HL-60 (cell line): ENCODE measurements around the gene SVIL.

ENCODE experiments used
- DNase-seq, 2 experiments: peaks; one replicate each; pipeline ENCODE4 v3.0.0-alpha.2; 2010 to 2020; ENCODE audit warnings: low read depth in 1 of 2, low spot score in 1 of 2
- H3K27ac ChIP-seq: fragments of 250-450 bp; sonication (Bioruptor Pico); replicated peaks from 2 replicates; pipeline ENCODE4 v1.5.1; 2020; ENCODE audit warnings: mild to moderate bottlenecking, moderate library complexity
- H3K27me3 ChIP-seq: fragments of 250-450 bp; sonication (Bioruptor Pico); 2 replicates; pipeline ENCODE4 v1.5.1; 2021; ENCODE audit warnings: mild to moderate bottlenecking, moderate library complexity; ENCODE audit not compliant: insufficient read depth, poor library complexity, severe bottlenecking
- H3K4me3 ChIP-seq: replicated peaks from 2 replicates; pipeline ENCODE4 v1.5.1; 2011; ENCODE audit warnings: mild to moderate bottlenecking, control low read depth, low read length; ENCODE audit not compliant: insufficient read depth
- GABPA ChIP-seq: IDR thresholded peaks from 2 replicates; pipeline ENCODE4 v1.6.1; 2012; ENCODE audit warnings: low read depth
- POLR2AphosphoS5 ChIP-seq: IDR thresholded peaks from 2 replicates; pipeline ENCODE4 v1.6.1; 2012; ENCODE audit warnings: low read depth
- SPI1 ChIP-seq: IDR thresholded peaks from 2 replicates; pipeline ENCODE4 v1.6.1; 2012; ENCODE audit warnings: low read depth, mild to moderate bottlenecking, borderline replicate concordance
- TF ChIP-seq, protein P1 (sequence below): IDR thresholded peaks from 2 replicates; pipeline ENCODE4 v1.6.1; 2012; ENCODE audit warnings: low read depth; ENCODE audit not compliant: insufficient replicate concordance
- TF ChIP-seq, protein P2 (sequence below): IDR thresholded peaks from one replicate; pipeline ENCODE4 v1.5.1; 2011; ENCODE audit warnings: low read length, control low read depth, inconsistent platforms; ENCODE audit not compliant: insufficient read depth

SVIL gene

DNA sequence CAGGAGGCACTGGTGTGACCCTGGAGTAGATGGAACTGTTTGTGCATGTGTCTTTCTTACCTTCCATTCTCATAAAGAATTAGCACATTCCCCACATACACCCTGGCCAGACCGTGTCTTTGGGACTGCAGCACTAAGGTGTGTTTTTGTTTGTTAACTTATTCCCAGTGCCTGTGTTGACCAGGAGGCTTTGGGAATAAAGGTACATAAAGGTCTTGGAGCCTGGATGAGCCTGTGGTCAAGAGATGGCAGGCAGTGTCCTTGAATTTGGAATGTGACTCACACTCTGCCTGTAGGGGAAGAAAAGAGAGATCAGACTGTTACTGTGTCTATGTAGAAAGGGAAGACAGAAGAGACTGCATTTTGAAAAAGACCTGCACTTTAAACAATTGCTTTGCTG lies 208.4 kb downstream of the SVIL start:
- H3K4me3 ChIP-seq: no peak overlapping the region
- DNase-seq: no peak
- TF ChIP-seq POLR2AphosphoS5: no peak
- TF ChIP-seq, protein P1, sequence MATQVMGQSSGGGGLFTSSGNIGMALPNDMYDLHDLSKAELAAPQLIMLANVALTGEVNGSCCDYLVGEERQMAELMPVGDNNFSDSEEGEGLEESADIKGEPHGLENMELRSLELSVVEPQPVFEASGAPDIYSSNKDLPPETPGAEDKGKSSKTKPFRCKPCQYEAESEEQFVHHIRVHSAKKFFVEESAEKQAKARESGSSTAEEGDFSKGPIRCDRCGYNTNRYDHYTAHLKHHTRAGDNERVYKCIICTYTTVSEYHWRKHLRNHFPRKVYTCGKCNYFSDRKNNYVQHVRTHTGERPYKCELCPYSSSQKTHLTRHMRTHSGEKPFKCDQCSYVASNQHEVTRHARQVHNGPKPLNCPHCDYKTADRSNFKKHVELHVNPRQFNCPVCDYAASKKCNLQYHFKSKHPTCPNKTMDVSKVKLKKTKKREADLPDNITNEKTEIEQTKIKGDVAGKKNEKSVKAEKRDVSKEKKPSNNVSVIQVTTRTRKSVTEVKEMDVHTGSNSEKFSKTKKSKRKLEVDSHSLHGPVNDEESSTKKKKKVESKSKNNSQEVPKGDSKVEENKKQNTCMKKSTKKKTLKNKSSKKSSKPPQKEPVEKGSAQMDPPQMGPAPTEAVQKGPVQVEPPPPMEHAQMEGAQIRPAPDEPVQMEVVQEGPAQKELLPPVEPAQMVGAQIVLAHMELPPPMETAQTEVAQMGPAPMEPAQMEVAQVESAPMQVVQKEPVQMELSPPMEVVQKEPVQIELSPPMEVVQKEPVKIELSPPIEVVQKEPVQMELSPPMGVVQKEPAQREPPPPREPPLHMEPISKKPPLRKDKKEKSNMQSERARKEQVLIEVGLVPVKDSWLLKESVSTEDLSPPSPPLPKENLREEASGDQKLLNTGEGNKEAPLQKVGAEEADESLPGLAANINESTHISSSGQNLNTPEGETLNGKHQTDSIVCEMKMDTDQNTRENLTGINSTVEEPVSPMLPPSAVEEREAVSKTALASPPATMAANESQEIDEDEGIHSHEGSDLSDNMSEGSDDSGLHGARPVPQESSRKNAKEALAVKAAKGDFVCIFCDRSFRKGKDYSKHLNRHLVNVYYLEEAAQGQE: no peak
- TF ChIP-seq, protein P2, sequence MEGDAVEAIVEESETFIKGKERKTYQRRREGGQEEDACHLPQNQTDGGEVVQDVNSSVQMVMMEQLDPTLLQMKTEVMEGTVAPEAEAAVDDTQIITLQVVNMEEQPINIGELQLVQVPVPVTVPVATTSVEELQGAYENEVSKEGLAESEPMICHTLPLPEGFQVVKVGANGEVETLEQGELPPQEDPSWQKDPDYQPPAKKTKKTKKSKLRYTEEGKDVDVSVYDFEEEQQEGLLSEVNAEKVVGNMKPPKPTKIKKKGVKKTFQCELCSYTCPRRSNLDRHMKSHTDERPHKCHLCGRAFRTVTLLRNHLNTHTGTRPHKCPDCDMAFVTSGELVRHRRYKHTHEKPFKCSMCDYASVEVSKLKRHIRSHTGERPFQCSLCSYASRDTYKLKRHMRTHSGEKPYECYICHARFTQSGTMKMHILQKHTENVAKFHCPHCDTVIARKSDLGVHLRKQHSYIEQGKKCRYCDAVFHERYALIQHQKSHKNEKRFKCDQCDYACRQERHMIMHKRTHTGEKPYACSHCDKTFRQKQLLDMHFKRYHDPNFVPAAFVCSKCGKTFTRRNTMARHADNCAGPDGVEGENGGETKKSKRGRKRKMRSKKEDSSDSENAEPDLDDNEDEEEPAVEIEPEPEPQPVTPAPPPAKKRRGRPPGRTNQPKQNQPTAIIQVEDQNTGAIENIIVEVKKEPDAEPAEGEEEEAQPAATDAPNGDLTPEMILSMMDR: no peak
- no peak for TF ChIP-seq GABPA
- TF ChIP-seq SPI1: no peak

DNA sequence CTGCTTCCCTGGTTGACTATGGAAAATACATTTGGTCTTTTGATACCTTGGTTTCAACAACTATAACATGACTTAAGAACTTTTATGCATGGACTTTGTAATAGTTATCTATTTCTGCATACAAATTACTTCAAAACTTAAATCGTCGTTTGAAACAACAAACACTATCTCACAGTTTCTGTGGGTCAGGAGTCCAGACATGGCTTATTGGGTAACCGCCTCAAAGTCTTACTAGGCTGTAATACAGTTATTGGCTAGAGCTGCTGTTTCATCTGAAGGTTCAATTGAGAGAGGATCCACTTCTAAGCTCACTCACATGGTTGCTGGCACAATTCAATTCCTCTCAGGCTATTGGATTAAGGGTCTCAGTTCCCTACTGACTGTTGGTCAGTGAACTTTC lies 210.8 kb downstream of the SVIL start:
- TF ChIP-seq, protein P2: no peak
- TF ChIP-seq, protein P1: no peak
- no peak for TF ChIP-seq SPI1
- TF ChIP-seq POLR2AphosphoS5: no peak
- no peak for TF ChIP-seq GABPA
- Histone ChIP-seq H3K4me3 (no peak overlapping the region), H3K27ac (no peak overlapping the region), H3K27me3 (no peaks in the 10 kb centered on the region)
- DNase-seq: no peak

More for the DNA sequence above, 208.4 kb downstream of the SVIL start:
- Histone ChIP-seq H3K27me3 (no peaks in the 10 kb centered on the region), H3K27ac (no peak overlapping the region)

DNA sequence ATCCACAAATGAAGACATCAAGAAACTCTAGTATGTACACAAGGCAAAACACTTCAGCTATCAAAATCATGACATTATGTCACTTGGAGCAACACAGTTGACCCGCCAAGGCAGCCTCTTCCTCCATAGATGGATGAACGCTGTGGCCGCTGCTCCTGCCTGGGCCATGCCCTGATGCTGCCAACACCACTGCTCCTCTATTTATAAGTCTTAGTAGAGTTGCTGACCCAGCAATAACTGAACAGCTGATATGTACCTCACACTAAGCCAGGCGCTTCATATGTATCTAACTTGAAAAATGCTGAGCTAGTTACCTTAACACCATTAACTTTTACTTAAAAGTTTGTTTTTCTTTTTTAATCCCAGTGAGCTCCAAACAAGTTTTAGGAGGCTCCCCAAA lies 214.0 kb downstream of the SVIL start:
- H3K27me3 ChIP-seq: no peaks in the 10 kb centered on the region

More for the DNA sequence above, 214.0 kb downstream of the SVIL start:
- H3K27ac ChIP-seq: no peak overlapping the region
- DNase-seq: no peak
- TF ChIP-seq GABPA (no peak), POLR2AphosphoS5 (no peak), SPI1 (no peak)
- TF ChIP-seq, protein P1: no peak
- TF ChIP-seq, protein P2: no peak
- H3K4me3 ChIP-seq: no peak overlapping the region
